Ascending aorta (tissue), 2 donors: ENCODE measurements around the gene NPEPPS. TPM values are rescaled to one million over a fixed set of nuclear protein-coding genes. Genes with fewer than 3 reads are reported as not detected.

Experiments
- DNase-seq, 2 donors: peaks; one replicate each; pipeline ENCODE4 v3.0.0-alpha.2; 2019; ENCODE audit warnings: low spot score in 2 of 2
- H3K27ac ChIP-seq, 2 donors: fragments of 200-600 bp; sonication (generic); one replicate each; pipeline ENCODE4 v1.5.1; 2016 to 2017; ENCODE audit warnings: mild to moderate bottlenecking in 1 of 2
- H3K27me3 ChIP-seq: fragments of 200-600 bp; sonication (generic); one replicate; pipeline ENCODE4 v1.5.1; 2017
- H3K36me3 ChIP-seq, 2 donors: fragments of 200-600 bp; sonication (generic); one replicate each; pipeline ENCODE4 v1.5.1; 2016
- H3K4me1 ChIP-seq, 2 donors: fragments of 200-600 bp; sonication (generic); one replicate each; pipeline ENCODE4 v1.5.1; 2016 to 2017; ENCODE audit warnings: mild to moderate bottlenecking in 1 of 2
- H3K4me3 ChIP-seq, 2 donors: fragments of 200-600 bp; sonication (generic); one replicate each; pipeline ENCODE4 v1.5.1; 2016 to 2017; ENCODE audit warnings: mild to moderate bottlenecking in 1 of 2
- H3K9me3 ChIP-seq, 2 donors: fragments of 200-600 bp; sonication (generic); one replicate each; pipeline ENCODE4 v1.5.1; 2016
- CTCF ChIP-seq, 3 experiments: fragments of 200-600 bp in 2 of 3; fragments of 450-650 bp in 1 of 3; sonication (generic) in 2 of 3; IDR thresholded peaks; one replicate each; pipeline ENCODE4 v1.5.1; 2016 to 2019; ENCODE audit warnings: antibody characterized with exemption in 3 of 3, mild to moderate bottlenecking in 1 of 3, moderate library complexity in 1 of 3
- intact Hi-C: fragments of 100-400 bp; cut with DNase I; formaldehyde crosslinking; loops from one replicate; pipeline ENCODE4 v1.15.1; 2023
- total RNA-seq: library from RNA; depleted of rRNA; stranded (reverse); fragments of >200 nt; gene quantifications from one replicate; pipeline ENCODE4 v1.1.0, GENCODE V29; 2016

Gene NPEPPS
- total RNA-seq, 1 donor from 2014 or later: 23.3 TPM

- Histone ChIP-seq H3K4me1 (no peaks in the 10 kb centered on the region), H3K36me3 (peaks cover 0 to 11% of the 10 kb centered on the region in 2 donors), H3K9me3 (no peaks in the 10 kb centered on the region), H3K27me3 (no peaks in the 10 kb centered on the region), H3K4me3 (no peak overlapping the region), H3K27ac (no peak overlapping the region)
- intact Hi-C loops: no loop called here
- no peak for DNase-seq
- TF ChIP-seq CTCF (IDR thresholded peaks at IDR 0.05): no peak
These were observed 99.7 kb downstream of the NPEPPS start for GRCh38 chr17:47630614-47631013.

GRCh38 chr17:47632991-47633390 is 102.1 kb downstream of the NPEPPS start:
- no peaks in the 10 kb centered on the region for H3K4me1 ChIP-seq
- no peaks in the 10 kb centered on the region for H3K27me3 ChIP-seq
- DNase-seq: no peak
- intact Hi-C loops: no loop called here
- no peak overlapping the region for H3K4me3 ChIP-seq
- TF ChIP-seq CTCF (IDR thresholded peaks at IDR 0.05): no peak
- no peak overlapping the region for H3K27ac ChIP-seq
- no peaks in the 10 kb centered on the region for H3K9me3 ChIP-seq
- H3K36me3 ChIP-seq: peaks cover 2 to 21% of the 10 kb centered on the region in 2 donors

GRCh38 chr17:47633996-47634395 is 103.1 kb downstream of the NPEPPS start:
- Histone ChIP-seq H3K4me1 (no peaks in the 10 kb centered on the region), H3K4me3 (no peak overlapping the region), H3K27me3 (no peaks in the 10 kb centered on the region), H3K9me3 (no peaks in the 10 kb centered on the region), H3K36me3 (peaks cover 4 to 22% of the 10 kb centered on the region in 2 donors), H3K27ac (no peak overlapping the region)
- intact Hi-C loops: no loop called here
- DNase-seq: no peak
- no peak for TF ChIP-seq CTCF (IDR thresholded peaks at IDR 0.05)

- no peak overlapping the region for H3K4me3 ChIP-seq
- H3K4me1 ChIP-seq: no peaks in the 10 kb centered on the region
- H3K9me3 ChIP-seq: no peaks in the 10 kb centered on the region
- intact Hi-C loops: no loop called here
- no peak overlapping the region for H3K27ac ChIP-seq
- peaks cover 4 to 22% of the 10 kb centered on the region in 2 donors for H3K36me3 ChIP-seq
- no peak for TF ChIP-seq CTCF (IDR thresholded peaks at IDR 0.05)
- H3K27me3 ChIP-seq: no peaks in the 10 kb centered on the region
- DNase-seq: no peak
These were observed 104.0 kb downstream of the NPEPPS start for GRCh38 chr17:47634870-47635269.

GRCh38 chr17:47635734-47636133 is 104.8 kb downstream of the NPEPPS start:
- Histone ChIP-seq H3K4me1 (no peaks in the 10 kb centered on the region), H3K27ac (no peak overlapping the region), H3K27me3 (no peaks in the 10 kb centered on the region), H3K4me3 (no peak overlapping the region), H3K9me3 (no peaks in the 10 kb centered on the region), H3K36me3 (peaks cover 4 to 22% of the 10 kb centered on the region in 2 donors)
- TF ChIP-seq CTCF (IDR thresholded peaks at IDR 0.05): no peak
- DNase-seq: no peak
- intact Hi-C loops: no loop called here
